Measurements from ENCODE around the gene PUM1.

The PUM1 gene, protein sequence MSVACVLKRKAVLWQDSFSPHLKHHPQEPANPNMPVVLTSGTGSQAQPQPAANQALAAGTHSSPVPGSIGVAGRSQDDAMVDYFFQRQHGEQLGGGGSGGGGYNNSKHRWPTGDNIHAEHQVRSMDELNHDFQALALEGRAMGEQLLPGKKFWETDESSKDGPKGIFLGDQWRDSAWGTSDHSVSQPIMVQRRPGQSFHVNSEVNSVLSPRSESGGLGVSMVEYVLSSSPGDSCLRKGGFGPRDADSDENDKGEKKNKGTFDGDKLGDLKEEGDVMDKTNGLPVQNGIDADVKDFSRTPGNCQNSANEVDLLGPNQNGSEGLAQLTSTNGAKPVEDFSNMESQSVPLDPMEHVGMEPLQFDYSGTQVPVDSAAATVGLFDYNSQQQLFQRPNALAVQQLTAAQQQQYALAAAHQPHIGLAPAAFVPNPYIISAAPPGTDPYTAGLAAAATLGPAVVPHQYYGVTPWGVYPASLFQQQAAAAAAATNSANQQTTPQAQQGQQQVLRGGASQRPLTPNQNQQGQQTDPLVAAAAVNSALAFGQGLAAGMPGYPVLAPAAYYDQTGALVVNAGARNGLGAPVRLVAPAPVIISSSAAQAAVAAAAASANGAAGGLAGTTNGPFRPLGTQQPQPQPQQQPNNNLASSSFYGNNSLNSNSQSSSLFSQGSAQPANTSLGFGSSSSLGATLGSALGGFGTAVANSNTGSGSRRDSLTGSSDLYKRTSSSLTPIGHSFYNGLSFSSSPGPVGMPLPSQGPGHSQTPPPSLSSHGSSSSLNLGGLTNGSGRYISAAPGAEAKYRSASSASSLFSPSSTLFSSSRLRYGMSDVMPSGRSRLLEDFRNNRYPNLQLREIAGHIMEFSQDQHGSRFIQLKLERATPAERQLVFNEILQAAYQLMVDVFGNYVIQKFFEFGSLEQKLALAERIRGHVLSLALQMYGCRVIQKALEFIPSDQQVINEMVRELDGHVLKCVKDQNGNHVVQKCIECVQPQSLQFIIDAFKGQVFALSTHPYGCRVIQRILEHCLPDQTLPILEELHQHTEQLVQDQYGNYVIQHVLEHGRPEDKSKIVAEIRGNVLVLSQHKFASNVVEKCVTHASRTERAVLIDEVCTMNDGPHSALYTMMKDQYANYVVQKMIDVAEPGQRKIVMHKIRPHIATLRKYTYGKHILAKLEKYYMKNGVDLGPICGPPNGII

DNA sequence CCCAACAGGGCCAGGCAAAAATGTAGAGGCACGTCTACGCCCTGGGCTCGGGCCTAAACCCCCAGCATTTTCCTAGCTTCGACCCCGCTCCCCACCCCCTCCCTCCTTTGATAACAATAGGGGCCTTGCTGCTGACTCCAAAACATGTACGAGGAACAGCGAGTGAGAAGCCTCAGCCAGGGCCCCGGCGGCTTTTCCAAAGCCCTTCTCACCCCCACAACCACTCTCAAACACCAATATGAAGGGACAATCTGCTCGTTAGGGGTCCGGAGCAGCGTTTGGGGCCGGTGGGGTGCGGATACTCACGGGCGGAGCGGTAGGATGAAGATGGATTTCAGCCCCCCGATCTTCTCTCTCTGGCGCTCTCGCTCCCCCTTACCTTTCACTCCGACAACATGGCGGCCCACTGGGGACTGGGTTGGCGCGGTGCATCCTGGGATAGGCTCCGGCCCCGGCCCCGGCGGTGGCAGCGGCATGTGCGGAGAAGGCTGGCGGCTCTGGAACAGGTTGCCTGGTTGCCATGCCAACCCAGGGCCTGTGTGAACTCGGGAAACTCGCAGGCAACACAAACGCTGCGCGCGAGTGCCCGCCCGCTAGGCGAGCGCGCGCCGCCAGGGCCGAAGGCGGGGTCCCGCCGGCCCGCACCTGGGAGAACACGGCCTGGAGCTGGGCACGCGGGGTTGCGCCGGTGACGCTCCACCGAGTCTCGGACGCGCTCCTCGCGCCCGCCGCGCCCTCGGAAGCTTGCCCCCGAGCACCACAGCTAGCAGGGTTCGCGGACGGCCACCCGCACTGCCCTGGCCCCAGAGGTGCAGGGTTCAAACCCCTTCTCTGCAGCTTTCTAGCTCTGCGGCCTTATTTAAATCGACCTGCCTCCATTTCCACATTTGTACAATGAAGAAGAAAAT lies at the start of gene PUM1:
PUM1 (minus strand) TSS at position 408 of the 908 bp plus-strand sequence. CDS start 6,151 bp downstream, outside the sequence.
- TF ChIP-seq, protein P1, sequence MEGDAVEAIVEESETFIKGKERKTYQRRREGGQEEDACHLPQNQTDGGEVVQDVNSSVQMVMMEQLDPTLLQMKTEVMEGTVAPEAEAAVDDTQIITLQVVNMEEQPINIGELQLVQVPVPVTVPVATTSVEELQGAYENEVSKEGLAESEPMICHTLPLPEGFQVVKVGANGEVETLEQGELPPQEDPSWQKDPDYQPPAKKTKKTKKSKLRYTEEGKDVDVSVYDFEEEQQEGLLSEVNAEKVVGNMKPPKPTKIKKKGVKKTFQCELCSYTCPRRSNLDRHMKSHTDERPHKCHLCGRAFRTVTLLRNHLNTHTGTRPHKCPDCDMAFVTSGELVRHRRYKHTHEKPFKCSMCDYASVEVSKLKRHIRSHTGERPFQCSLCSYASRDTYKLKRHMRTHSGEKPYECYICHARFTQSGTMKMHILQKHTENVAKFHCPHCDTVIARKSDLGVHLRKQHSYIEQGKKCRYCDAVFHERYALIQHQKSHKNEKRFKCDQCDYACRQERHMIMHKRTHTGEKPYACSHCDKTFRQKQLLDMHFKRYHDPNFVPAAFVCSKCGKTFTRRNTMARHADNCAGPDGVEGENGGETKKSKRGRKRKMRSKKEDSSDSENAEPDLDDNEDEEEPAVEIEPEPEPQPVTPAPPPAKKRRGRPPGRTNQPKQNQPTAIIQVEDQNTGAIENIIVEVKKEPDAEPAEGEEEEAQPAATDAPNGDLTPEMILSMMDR (conservative IDR thresholded peaks at IDR 0.05): no peak
- TF ChIP-seq ZFX (IDR thresholded peaks at IDR 0.05): peak; percentile 63
- peak within 1 kb of the TSS; percentile 93 for H3K27ac ChIP-seq

DNA sequence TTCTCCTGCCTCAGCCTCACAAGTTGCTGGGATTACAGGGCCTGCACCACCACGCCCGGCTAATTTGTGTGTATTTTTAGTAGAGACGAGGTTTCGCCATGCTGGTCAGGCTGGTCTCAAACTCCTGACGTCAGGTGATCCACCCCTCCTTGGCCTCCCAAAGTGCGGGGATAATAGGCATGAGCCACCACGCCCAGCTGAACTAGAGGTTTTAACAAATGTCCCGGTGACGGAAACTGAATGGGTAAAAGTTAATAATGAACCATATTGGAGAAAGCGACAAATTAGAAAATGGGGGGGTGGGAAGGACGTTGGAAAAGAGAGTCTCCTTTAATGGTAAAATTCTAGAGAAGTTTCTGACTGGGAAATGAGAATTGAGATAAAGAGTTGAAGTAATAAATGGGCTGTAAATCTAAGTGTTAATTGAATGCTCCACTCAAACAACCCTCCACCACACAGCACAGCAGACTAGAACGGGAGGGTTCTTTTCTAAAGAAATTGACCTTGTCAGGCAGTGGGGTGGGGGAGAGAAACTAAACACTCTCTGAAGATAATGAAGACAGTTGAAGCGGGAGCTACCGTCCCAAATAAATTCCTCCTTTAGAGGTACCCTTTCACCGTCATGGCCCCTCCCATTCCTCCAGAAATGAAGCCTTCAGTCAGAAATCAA lies 46.9 kb upstream of the PUM1 start:
- no peak for TF ChIP-seq ZFX (IDR thresholded peaks at IDR 0.05)
- TF ChIP-seq, protein P1 (conservative IDR thresholded peaks at IDR 0.05): no peak
- H3K27ac ChIP-seq: no peak overlapping the region

DNA sequence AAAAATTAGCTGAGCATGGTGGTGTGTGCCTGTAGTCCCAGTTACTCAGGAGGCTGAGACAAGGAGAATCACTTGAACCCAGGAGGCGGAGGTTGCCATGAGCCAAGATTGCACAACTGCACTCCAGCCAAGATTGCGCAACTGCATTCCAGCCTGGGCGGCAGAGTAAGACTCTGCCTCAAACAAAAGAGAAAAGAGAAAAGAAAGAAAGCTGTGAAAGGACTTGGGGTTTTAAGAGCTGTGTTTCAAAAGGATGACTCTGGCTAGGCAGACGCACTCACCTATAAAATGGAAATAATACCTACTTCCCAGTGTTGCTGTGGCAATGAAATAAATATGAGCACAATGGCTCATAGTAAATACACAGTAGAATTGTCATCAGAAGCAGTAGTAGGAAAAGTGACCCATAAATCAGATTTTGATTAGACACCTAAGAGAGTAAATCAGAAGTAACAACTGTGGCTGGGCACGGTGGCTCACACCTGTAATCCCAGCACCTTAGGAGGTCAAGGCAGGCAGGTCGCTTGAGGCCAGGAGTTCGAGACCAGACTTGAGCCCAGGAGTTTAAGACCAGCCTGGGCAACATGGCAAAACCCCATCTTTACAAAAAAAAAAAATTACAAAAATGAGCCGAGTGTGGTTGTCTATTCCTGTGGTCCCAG lies 45.9 kb upstream of the PUM1 start:
- H3K27ac ChIP-seq: no peak overlapping the region
- TF ChIP-seq, protein P1 (conservative IDR thresholded peaks at IDR 0.05): no peak
- TF ChIP-seq ZFX (IDR thresholded peaks at IDR 0.05): no peak

DNA sequence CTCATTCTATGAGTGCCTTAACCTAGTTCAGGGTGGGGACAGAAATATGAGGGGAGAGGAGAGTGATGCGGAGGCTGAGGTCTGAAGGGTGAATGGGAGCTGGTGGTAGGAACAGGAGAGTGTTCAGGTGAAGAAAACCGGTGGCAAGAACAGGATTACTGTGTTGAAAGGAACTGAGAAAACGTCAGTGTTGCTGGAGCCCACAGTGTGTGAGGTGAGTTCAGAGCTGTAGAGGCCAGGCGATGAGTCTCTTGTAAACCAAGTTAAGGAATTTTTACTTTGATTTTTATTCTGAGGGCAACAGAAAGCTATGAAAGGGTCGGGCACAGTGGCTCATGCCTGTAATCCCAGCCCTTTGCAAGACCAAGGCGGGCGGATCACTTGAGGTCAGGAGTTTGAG lies 45.3 kb upstream of the PUM1 start:
- TF ChIP-seq, protein P1 (conservative IDR thresholded peaks at IDR 0.05): no peak
- no peak for TF ChIP-seq ZFX (IDR thresholded peaks at IDR 0.05)

DNA sequence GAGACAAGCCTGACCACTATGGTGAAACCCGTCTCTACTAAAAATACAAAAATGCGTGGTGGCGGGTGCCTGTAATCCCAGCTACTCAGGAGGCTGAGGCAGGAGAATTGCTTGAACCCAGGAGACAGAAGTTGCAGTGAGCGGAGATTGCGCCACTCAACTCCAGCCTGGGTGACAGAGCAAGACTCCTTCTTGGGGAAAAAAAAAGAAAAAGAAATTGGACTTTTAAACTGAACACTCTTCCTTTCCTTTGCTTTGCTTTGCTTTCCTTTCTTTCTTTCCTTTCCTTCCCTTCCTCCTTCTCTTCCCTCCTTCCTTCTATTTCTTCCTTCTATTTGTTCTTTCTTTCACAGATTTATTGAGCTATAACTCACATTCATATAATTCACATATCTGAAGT lies 43.3 kb upstream of the PUM1 start:
- TF ChIP-seq, protein P1 (conservative IDR thresholded peaks at IDR 0.05): no peak
- no peak for TF ChIP-seq ZFX (IDR thresholded peaks at IDR 0.05)
- H3K27ac ChIP-seq: no peak overlapping the region

More for the DNA sequence above, 45.3 kb upstream of the PUM1 start:
- H3K27ac ChIP-seq: no peak overlapping the region

DNA sequence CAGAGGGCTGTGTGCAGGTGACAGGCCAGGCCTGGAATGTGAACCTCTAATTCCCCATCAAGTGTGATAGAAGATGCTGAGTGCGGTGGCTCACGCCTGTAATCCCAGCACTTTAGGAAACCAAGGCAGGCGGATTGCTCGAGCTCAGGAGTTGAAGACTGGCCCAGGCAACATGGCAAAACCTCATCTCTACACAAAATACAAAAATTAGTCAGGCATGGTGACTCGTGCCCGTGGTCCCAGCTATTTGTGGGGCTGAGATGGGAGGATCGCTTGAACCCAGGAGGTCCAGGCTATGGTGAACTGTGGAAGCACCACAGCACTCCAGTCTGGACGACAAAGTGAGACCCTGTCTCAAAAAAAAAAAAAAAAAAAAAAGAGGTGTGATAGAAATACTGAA lies 40.1 kb upstream of the PUM1 start:
- no peak overlapping the region for H3K27ac ChIP-seq
- no peak for TF ChIP-seq ZFX (IDR thresholded peaks at IDR 0.05)
- TF ChIP-seq, protein P1 (conservative IDR thresholded peaks at IDR 0.05): no peak
